ENCODE results near the gene TBC1D23.
"Not testable (repeated sequence)": the region's sequence is repeated elsewhere in the genome, so short reads cannot be mapped to it uniquely, and the experiment has no call there.

TBC1D23 gene

DNA sequence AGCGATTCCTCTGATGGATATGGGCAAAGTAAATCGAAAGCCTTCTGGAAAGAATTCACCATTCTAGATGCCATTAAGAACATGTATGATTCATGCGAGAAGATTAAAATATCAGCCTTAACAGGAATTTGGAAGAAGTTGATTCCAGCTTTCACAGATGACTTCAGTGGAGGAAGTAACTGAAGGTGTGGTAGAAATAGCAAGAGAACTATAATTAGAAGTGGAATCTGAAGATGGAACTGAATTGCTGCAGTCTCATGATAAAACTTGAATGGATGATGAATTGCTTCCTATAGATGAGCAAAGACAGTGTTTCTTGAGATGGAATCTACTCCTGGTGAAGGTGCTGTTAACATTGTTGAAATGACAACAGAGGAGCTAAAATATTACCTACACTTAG lies 30.1 kb upstream of the TBC1D23 start:
- no peak overlapping the region for H3K9ac ChIP-seq (ENCODE audit: low read depth, low read length)
- H3K36me3 ChIP-seq (ENCODE audit: insufficient read depth, low read length) = no peaks in the 10 kb centered on the region
- H3K4me2 ChIP-seq (ENCODE audit: low read length) = no peak overlapping the region
- no peak overlapping the region for H3K4me3 ChIP-seq (ENCODE audit: low read length)
- H3K9me3 ChIP-seq (replicated peaks; ENCODE audit: low read length) = no peaks in the 10 kb centered on the region
- peaks cover 16% of the 10 kb centered on the region for H3K4me1 ChIP-seq (ENCODE audit: control insufficient read depth, insufficient read depth, low read length)
- no peaks in the 10 kb centered on the region for H3K27me3 ChIP-seq (ENCODE audit: control insufficient read depth, insufficient read depth, low read length)

GRCh38 chr3:100231668-100232067 lies 29.1 kb upstream of the TBC1D23 start:
- Histone ChIP-seq H3K9me3 (replicated peaks; ENCODE audit: low read length) (no peaks in the 10 kb centered on the region), H3K36me3 (ENCODE audit: insufficient read depth, low read length) (no peaks in the 10 kb centered on the region), H3K4me1 (ENCODE audit: control insufficient read depth, insufficient read depth, low read length) (peaks cover 13% of the 10 kb centered on the region), H3K4me3 (ENCODE audit: low read length) (no peak overlapping the region), H3K9ac (ENCODE audit: low read depth, low read length) (no peak overlapping the region), H3K4me2 (ENCODE audit: low read length) (no peak overlapping the region), H3K27me3 (ENCODE audit: control insufficient read depth, insufficient read depth, low read length) (no peaks in the 10 kb centered on the region)

DNA sequence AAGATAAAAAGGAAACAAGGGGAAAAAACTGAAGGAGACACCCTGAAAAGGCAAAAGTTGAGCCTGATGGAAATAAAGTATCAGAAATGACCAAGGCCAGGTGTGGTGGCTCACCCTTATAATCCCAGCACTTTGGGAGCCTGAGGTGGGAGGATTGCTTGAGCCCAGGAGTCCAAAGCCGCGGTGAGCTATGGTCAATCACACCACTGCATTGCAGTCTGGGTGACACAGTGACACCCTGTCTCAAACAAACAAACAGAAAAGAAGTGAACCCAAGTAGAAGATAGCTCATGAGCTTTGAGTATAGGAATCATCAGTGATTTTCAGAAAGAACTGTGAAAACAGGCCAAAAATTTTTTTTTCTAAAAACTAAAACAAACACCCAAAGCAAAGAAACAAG lies 26.4 kb upstream of the TBC1D23 start:
- Histone ChIP-seq H3K9ac (ENCODE audit: low read depth, low read length) (no peak overlapping the region), H3K4me2 (ENCODE audit: low read length) (no peak overlapping the region), H3K4me1 (ENCODE audit: control insufficient read depth, insufficient read depth, low read length) (peaks cover 6% of the 10 kb centered on the region), H3K9me3 (replicated peaks; ENCODE audit: low read length) (no peaks in the 10 kb centered on the region), H3K27me3 (ENCODE audit: control insufficient read depth, insufficient read depth, low read length) (no peaks in the 10 kb centered on the region), H3K4me3 (ENCODE audit: low read length) (no peak overlapping the region), H3K36me3 (ENCODE audit: insufficient read depth, low read length) (no peaks in the 10 kb centered on the region)

- no peaks in the 10 kb centered on the region for H3K27me3 ChIP-seq (ENCODE audit: control insufficient read depth, insufficient read depth, low read length)
- no peak overlapping the region for H3K4me3 ChIP-seq (ENCODE audit: low read length)
- no peak overlapping the region for H3K4me2 ChIP-seq (ENCODE audit: low read length)
- H3K9ac ChIP-seq (ENCODE audit: low read depth, low read length) = no peak overlapping the region
- H3K36me3 ChIP-seq (ENCODE audit: insufficient read depth, low read length) = no peaks in the 10 kb centered on the region
- no peaks in the 10 kb centered on the region for H3K4me1 ChIP-seq (ENCODE audit: control insufficient read depth, insufficient read depth, low read length)
- no peaks in the 10 kb centered on the region for H3K9me3 ChIP-seq (replicated peaks; ENCODE audit: low read length)
These were observed 22.2 kb upstream of the TBC1D23 start for GRCh38 chr3:100238599-100238998.

GRCh38 chr3:100242471-100242870 lies 18.3 kb upstream of the TBC1D23 start:
- H3K4me3 ChIP-seq (ENCODE audit: low read length); H3K4me2 ChIP-seq (ENCODE audit: low read length); H3K27me3 ChIP-seq (ENCODE audit: control insufficient read depth, insufficient read depth, low read length); H3K9me3 ChIP-seq (replicated peaks; ENCODE audit: low read length); H3K36me3 ChIP-seq (ENCODE audit: insufficient read depth, low read length); H3K9ac ChIP-seq (ENCODE audit: low read depth, low read length): not testable (repeated sequence)
- H3K4me1 ChIP-seq (ENCODE audit: control insufficient read depth, insufficient read depth, low read length) = peaks cover 13% of the 10 kb centered on the region

DNA sequence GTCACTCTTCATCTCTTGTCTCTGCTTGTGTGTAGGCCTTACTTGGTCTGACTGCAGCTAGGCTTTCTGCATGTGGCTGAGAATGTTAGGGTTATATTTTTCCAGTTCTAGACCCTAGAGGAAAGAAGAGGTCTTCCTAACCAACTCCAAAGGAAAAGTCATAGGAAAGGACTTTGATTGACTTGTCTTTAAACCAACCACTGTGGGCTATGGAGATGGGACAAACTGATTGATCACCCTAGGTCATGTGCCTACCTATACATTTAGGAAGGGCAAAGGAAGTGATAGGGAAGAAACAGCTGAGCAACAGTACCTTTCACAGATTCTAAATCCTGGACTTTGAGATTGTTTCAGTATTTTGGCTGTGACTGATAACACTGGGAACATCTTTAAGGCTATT lies 16.5 kb upstream of the TBC1D23 start:
- Histone ChIP-seq H3K9me3 (replicated peaks; ENCODE audit: low read length) (no peaks in the 10 kb centered on the region), H3K36me3 (ENCODE audit: insufficient read depth, low read length) (no peaks in the 10 kb centered on the region), H3K4me3 (ENCODE audit: low read length) (no peak overlapping the region), H3K4me2 (ENCODE audit: low read length) (no peak overlapping the region), H3K4me1 (ENCODE audit: control insufficient read depth, insufficient read depth, low read length) (peaks cover 13% of the 10 kb centered on the region), H3K27me3 (ENCODE audit: control insufficient read depth, insufficient read depth, low read length) (no peaks in the 10 kb centered on the region), H3K9ac (ENCODE audit: low read depth, low read length) (no peak overlapping the region)

DNA sequence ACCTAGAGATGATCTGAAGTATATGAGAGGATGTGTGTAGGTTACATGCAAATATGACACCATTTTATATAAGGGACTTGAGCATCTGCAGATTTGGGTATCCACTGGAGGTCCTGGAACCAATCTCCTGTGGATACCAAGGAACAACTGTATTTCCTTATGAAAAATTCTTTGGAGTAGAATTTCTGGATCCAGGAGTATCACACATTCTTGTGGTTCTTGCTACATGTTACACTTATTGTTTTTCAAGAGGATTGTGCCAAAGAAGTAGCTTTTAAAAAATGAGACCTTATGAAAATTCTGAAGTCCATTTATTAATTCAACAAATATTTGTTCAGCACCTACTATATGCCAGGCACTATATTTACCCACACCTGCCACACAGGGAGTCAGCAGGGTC lies 15.7 kb upstream of the TBC1D23 start:
- Histone ChIP-seq H3K4me2 (ENCODE audit: low read length) (no peak overlapping the region), H3K4me3 (ENCODE audit: low read length) (no peak overlapping the region), H3K36me3 (ENCODE audit: insufficient read depth, low read length) (no peaks in the 10 kb centered on the region), H3K4me1 (ENCODE audit: control insufficient read depth, insufficient read depth, low read length) (peaks cover 13% of the 10 kb centered on the region), H3K9me3 (replicated peaks; ENCODE audit: low read length) (no peaks in the 10 kb centered on the region), H3K27me3 (ENCODE audit: control insufficient read depth, insufficient read depth, low read length) (no peaks in the 10 kb centered on the region), H3K9ac (ENCODE audit: low read depth, low read length) (no peak overlapping the region)

DNA sequence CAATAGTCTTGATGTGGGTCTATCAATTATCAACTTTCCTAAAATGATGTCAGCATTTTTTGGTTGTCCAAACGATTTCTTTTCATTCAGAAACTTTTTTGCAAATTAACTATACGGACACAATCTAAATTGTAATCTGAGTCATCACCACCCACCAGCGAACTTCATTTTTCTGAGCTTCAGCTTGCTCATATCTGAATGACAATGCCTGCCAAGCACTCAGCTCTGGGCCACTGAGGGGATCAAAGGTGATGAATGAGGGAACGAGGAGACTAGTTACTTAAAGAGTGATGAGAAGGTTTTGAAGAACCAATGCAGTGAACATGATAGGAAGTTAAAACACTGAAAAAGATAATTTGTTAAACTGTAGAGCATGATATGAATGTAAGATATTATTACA lies 14.9 kb upstream of the TBC1D23 start:
- Histone ChIP-seq H3K4me3 (ENCODE audit: low read length) (no peak overlapping the region), H3K4me1 (ENCODE audit: control insufficient read depth, insufficient read depth, low read length) (peaks cover 13% of the 10 kb centered on the region), H3K9me3 (replicated peaks; ENCODE audit: low read length) (no peaks in the 10 kb centered on the region), H3K36me3 (ENCODE audit: insufficient read depth, low read length) (no peaks in the 10 kb centered on the region), H3K4me2 (ENCODE audit: low read length) (no peak overlapping the region), H3K27me3 (ENCODE audit: control insufficient read depth, insufficient read depth, low read length) (no peaks in the 10 kb centered on the region), H3K9ac (ENCODE audit: low read depth, low read length) (no peak overlapping the region)

- no peaks in the 10 kb centered on the region for H3K9me3 ChIP-seq (replicated peaks; ENCODE audit: low read length)
- H3K4me2 ChIP-seq (ENCODE audit: low read length) = no peak overlapping the region
- peaks cover 13% of the 10 kb centered on the region for H3K4me1 ChIP-seq (ENCODE audit: control insufficient read depth, insufficient read depth, low read length)
- no peak overlapping the region for H3K4me3 ChIP-seq (ENCODE audit: low read length)
- no peaks in the 10 kb centered on the region for H3K27me3 ChIP-seq (ENCODE audit: control insufficient read depth, insufficient read depth, low read length)
- H3K9ac ChIP-seq (ENCODE audit: low read depth, low read length) = no peak overlapping the region
- no peaks in the 10 kb centered on the region for H3K36me3 ChIP-seq (ENCODE audit: insufficient read depth, low read length)
These were observed 13.8 kb upstream of the TBC1D23 start for GRCh38 chr3:100246999-100247398.

- H3K36me3 ChIP-seq (ENCODE audit: insufficient read depth, low read length) = no peaks in the 10 kb centered on the region
- H3K4me2 ChIP-seq (ENCODE audit: low read length) = no peak overlapping the region
- H3K9me3 ChIP-seq (replicated peaks; ENCODE audit: low read length) = no peaks in the 10 kb centered on the region
- H3K4me3 ChIP-seq (ENCODE audit: low read length) = no peak overlapping the region
- H3K4me1 ChIP-seq (ENCODE audit: control insufficient read depth, insufficient read depth, low read length) = peaks cover 2% of the 10 kb centered on the region
- no peaks in the 10 kb centered on the region for H3K27me3 ChIP-seq (ENCODE audit: control insufficient read depth, insufficient read depth, low read length)
- no peak overlapping the region for H3K9ac ChIP-seq (ENCODE audit: low read depth, low read length)
These were observed 8.8 kb upstream of the TBC1D23 start for GRCh38 chr3:100252001-100252400.

DNA sequence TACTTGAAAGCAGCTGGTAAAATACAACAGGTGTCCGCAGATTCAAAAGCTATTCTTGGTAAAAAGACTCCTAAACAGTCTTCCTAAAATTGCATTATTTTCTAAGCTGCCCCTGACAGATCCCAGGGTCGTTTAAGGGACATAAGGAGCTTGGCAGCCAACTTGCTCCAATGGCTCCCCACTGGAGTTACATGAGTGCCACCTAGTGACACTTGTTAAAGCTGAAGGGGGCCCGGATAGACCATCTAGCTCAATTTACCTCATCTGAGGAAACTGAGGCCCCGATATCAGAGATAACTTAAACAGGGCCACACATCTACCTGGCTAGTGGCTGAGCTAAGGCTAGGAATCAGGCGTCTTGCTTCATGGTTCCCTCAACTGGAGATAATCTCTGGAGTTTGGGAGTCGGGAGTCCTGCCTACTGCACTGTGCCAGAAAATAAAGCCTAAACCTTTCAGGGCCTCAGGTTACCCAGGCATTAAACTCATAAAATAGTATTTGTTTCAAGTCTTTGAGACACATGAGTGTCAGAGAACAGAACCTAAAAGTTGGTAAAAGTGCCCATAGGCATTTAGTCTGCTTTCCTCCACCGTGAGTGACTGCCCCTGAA lies 6.5 kb upstream of the TBC1D23 start:
- Histone ChIP-seq H3K4me3 (ENCODE audit: low read length) (no peak overlapping the region), H3K27me3 (ENCODE audit: control insufficient read depth, insufficient read depth, low read length) (no peaks in the 10 kb centered on the region), H3K4me2 (ENCODE audit: low read length) (no peak overlapping the region), H3K4me1 (ENCODE audit: control insufficient read depth, insufficient read depth, low read length) (peaks cover 11% of the 10 kb centered on the region), H3K9me3 (replicated peaks; ENCODE audit: low read length) (no peaks in the 10 kb centered on the region), H3K36me3 (ENCODE audit: insufficient read depth, low read length) (no peaks in the 10 kb centered on the region), H3K9ac (ENCODE audit: low read depth, low read length) (no peak overlapping the region)

- Histone ChIP-seq H3K27me3 (ENCODE audit: control insufficient read depth, insufficient read depth, low read length) (no peaks in the 10 kb centered on the region), H3K4me3 (ENCODE audit: low read length) (no peak overlapping the region), H3K9me3 (replicated peaks; ENCODE audit: low read length) (no peaks in the 10 kb centered on the region), H3K4me1 (ENCODE audit: control insufficient read depth, insufficient read depth, low read length) (peaks cover 25% of the 10 kb centered on the region), H3K9ac (ENCODE audit: low read depth, low read length) (no peak overlapping the region), H3K4me2 (ENCODE audit: low read length) (no peak overlapping the region), H3K36me3 (ENCODE audit: insufficient read depth, low read length) (no peaks in the 10 kb centered on the region)
These were observed 4.1 kb upstream of the TBC1D23 start for GRCh38 chr3:100256731-100257151.
